GM12892 (cell line): ENCODE data around the gene RASA2.

Experiments used
- DNase-seq: peaks from one replicate; pipeline ENCODE4 v3.0.0; 2011; ENCODE audit not compliant: insufficient read length
- FAIRE-seq: peaks from 2 replicates; lab custom pipeline; 2011; peaks lifted over from hg19 to GRCh38; lab: Jason Lieb, UNC
- POLR2A ChIP-seq: IDR thresholded peaks from 2 replicates; pipeline ENCODE4 v1.6.1; 2011; ENCODE audit warnings: low read depth, low read length, control low read depth
- POLR2AphosphoS5 ChIP-seq: IDR thresholded peaks from 2 replicates; pipeline ENCODE4 v1.6.1; 2011; ENCODE audit warnings: low read depth, low read length, control low read depth
- TAF1 ChIP-seq: IDR thresholded peaks from 2 replicates; pipeline ENCODE4 v1.6.1; 2011; ENCODE audit warnings: low read depth, mild to moderate bottlenecking, control low read depth, low read length, borderline replicate concordance

Gene RASA2

GRCh38 chr3:141576744-141577052, 89.9 kb downstream of the RASA2 start:
- no peak for DNase-seq
- FAIRE-seq, result no peak
- TF ChIP-seq POLR2AphosphoS5, result no peak
- TF ChIP-seq TAF1, result no peak
- TF ChIP-seq POLR2A, result no peak

GRCh38 chr3:141578202-141578973, 91.6 kb downstream of the RASA2 start:
- TF ChIP-seq POLR2AphosphoS5 (no peak), TAF1 (no peak), POLR2A (no peak)
- DNase-seq (no peak), FAIRE-seq (peak; percentile 65)

- no peak for FAIRE-seq
- TF ChIP-seq TAF1 (no peak), POLR2AphosphoS5 (no peak), POLR2A (no peak)
- DNase-seq, result no peak
Observed at GRCh38 chr3:141594357-141594756, 107.5 kb downstream of the RASA2 start.

- no peak for TF ChIP-seq TAF1
- no peak for TF ChIP-seq POLR2A
- TF ChIP-seq POLR2AphosphoS5, result no peak
- DNase-seq (no peak), FAIRE-seq (no peak)
Observed at GRCh38 chr3:141597931-141598330, 111.1 kb downstream of the RASA2 start.

- TF ChIP-seq POLR2AphosphoS5, result no peak
- no peak for TF ChIP-seq POLR2A
- no peak for TF ChIP-seq TAF1
- FAIRE-seq, result no peak
- DNase-seq, result no peak
Observed at GRCh38 chr3:141600331-141600730, 113.5 kb downstream of the RASA2 start.

- FAIRE-seq (no peak), DNase-seq (no peak)
- no peak for TF ChIP-seq POLR2AphosphoS5
- TF ChIP-seq POLR2A, result no peak
- TF ChIP-seq TAF1, result no peak
Observed at GRCh38 chr3:141602706-141603105, 115.9 kb downstream of the RASA2 start.

GRCh38 chr3:141603473-141604035, 116.7 kb downstream of the RASA2 start:
- no peak for TF ChIP-seq TAF1
- no peak for TF ChIP-seq POLR2A
- DNase-seq, result no peak
- FAIRE-seq, result no peak

GRCh38 chr3:141605883-141606282, 119.1 kb downstream of the RASA2 start:
- DNase-seq (no peak), FAIRE-seq (no peak)
- no peak for TF ChIP-seq POLR2A
- TF ChIP-seq POLR2AphosphoS5, result no peak
- no peak for TF ChIP-seq TAF1

GRCh38 chr3:141608438-141608837, 121.6 kb downstream of the RASA2 start:
- no peak for FAIRE-seq
- TF ChIP-seq POLR2AphosphoS5, result no peak
- no peak for DNase-seq

- no peak for DNase-seq
- FAIRE-seq, result no peak
- no peak for TF ChIP-seq TAF1
- TF ChIP-seq POLR2A, result no peak
- no peak for TF ChIP-seq POLR2AphosphoS5
Observed at GRCh38 chr3:141610939-141611338, 124.1 kb downstream of the RASA2 start.

GRCh38 chr3:141618103-141618910, 131.5 kb downstream of the RASA2 start:
- TF ChIP-seq TAF1 (no peak), POLR2A (no peak), POLR2AphosphoS5 (no peak)
- FAIRE-seq (no peak), DNase-seq (no peak)

- TF ChIP-seq TAF1, result no peak
- no peak for TF ChIP-seq POLR2A
- TF ChIP-seq POLR2AphosphoS5, result no peak
- FAIRE-seq (no peak), DNase-seq (no peak)
Observed at GRCh38 chr3:141618938-141619337, 132.1 kb downstream of the RASA2 start.
